IMR-90 (cell line): ENCODE data around the gene KDELR1. TPM values are rescaled to one million over a fixed set of nuclear protein-coding genes. Genes with fewer than 3 reads are reported as not detected.

Source experiments
- ATAC-seq: fragments of 200-7000 bp; cut with Tn5 transposase; 2 replicates; pipeline ENCODE4 v1.9.1; 2020; ENCODE audit warnings: low read depth, mild to moderate bottlenecking, moderate library complexity
- BruUV-seq: library from RNA; stranded (reverse); fragments of 400-500 nt; replicated peaks from 2 replicates; lab custom pipeline; 2021; lab: Mats Ljungman, UMichigan
- CTCF ChIA-PET: fragments of 300-600 bp; formaldehyde crosslinking; extraction: SDS; loops from one replicate; lab custom pipeline; 2021; ENCODE audit warnings: antibody characterized with exemption; lab: Yijun Ruan, JAX
- POLR2A ChIA-PET: fragments of 300-600 bp; sonication (Branson Sonifier 250); formaldehyde crosslinking; loops from one replicate; lab custom pipeline; 2022; ENCODE audit warnings: antibody characterized with exemption; ENCODE audit not compliant: unreplicated experiment; lab: Charles Lee
- DNase-seq: peaks from one replicate; pipeline ENCODE4 v3.0.0; 2013
- H2AFZ ChIP-seq: replicated peaks from 2 replicates; pipeline ENCODE3; 2013; ENCODE audit warnings: low read length, mild to moderate bottlenecking; ENCODE audit not compliant: poor library complexity
- H2AK5ac ChIP-seq: 2 replicates; pipeline ENCODE4 v1.6.1; 2013; ENCODE audit warnings: low read depth, low read length, inconsistent platforms
- H2AK9ac ChIP-seq: replicated peaks from 2 replicates; pipeline ENCODE3; 2013; ENCODE audit warnings: mild to moderate bottlenecking, low read depth, low read length, moderate library complexity; ENCODE audit not compliant: poor library complexity
- H2BK120ac ChIP-seq: 2 replicates; pipeline ENCODE4 v1.6.1; 2013; ENCODE audit warnings: low read depth, low read length, inconsistent platforms
- H2BK15ac ChIP-seq: 3 replicates; pipeline ENCODE4 v1.6.1; 2013; ENCODE audit warnings: low read depth, low read length, inconsistent platforms
- H2BK20ac ChIP-seq: 2 replicates; pipeline ENCODE4 v1.6.1; 2013; ENCODE audit warnings: low read depth, mild to moderate bottlenecking, inconsistent platforms, low read length, moderate library complexity
- H2BK5ac ChIP-seq: 2 replicates; pipeline ENCODE4 v1.6.1; 2013; ENCODE audit warnings: mild to moderate bottlenecking, low read depth, low read length, inconsistent platforms; ENCODE audit not compliant: poor library complexity, severe bottlenecking
- H3K14ac ChIP-seq: replicated peaks from 2 replicates; pipeline ENCODE4 v1.6.1; 2013; ENCODE audit warnings: low read depth, low read length, inconsistent platforms
- H3K18ac ChIP-seq: 2 replicates; pipeline ENCODE4 v1.6.1; 2013; ENCODE audit warnings: low read depth, low read length, control low read depth
- H3K23ac ChIP-seq: 2 replicates; pipeline ENCODE4 v1.6.1; 2013; ENCODE audit warnings: low read depth, low read length, inconsistent platforms
- H3K27ac ChIP-seq: 2 replicates; pipeline ENCODE4 v1.5.1; 2013; ENCODE audit warnings: mild to moderate bottlenecking, control low read depth, low read length; ENCODE audit not compliant: insufficient read depth
- H3K27me3 ChIP-seq: 2 replicates; pipeline ENCODE4 v1.6.1; 2013; ENCODE audit warnings: low read length; ENCODE audit not compliant: control insufficient read depth, insufficient read depth
- H3K36me3 ChIP-seq: 2 replicates; pipeline ENCODE4 v1.6.1; 2013; ENCODE audit warnings: low read length, mixed read lengths; ENCODE audit not compliant: control insufficient read depth, insufficient read depth
- H3K4ac ChIP-seq: 2 replicates; pipeline ENCODE4 v1.6.1; 2013; ENCODE audit warnings: low read depth, low read length, inconsistent platforms
- H3K4me1 ChIP-seq: 2 replicates; pipeline ENCODE4 v1.6.1; 2013; ENCODE audit warnings: low read length, mixed read lengths; ENCODE audit not compliant: control insufficient read depth, insufficient read depth
- H3K4me2 ChIP-seq: 2 replicates; pipeline ENCODE4 v1.6.1; 2013; ENCODE audit warnings: low read depth, mild to moderate bottlenecking, control low read depth, low read length, moderate library complexity
- H3K4me3 ChIP-seq: 2 replicates; pipeline ENCODE4 v1.5.1; 2013; ENCODE audit warnings: low read depth, mild to moderate bottlenecking, control low read depth, low read length, moderate library complexity; ENCODE audit not compliant: insufficient read depth
- H3K56ac ChIP-seq: 2 replicates; pipeline ENCODE4 v1.6.1; 2013; ENCODE audit warnings: low read length, inconsistent platforms; ENCODE audit not compliant: insufficient read depth; ENCODE audit errors: extremely low read depth
- H3K79me1 ChIP-seq, 2 experiments: 2 replicates each; pipeline ENCODE4 v1.6.1; 2013; ENCODE audit warnings: low read length in 2 of 2, inconsistent platforms in 1 of 2, low read depth in 1 of 2
- H3K9ac ChIP-seq: 2 replicates; pipeline ENCODE4 v1.6.1; 2013; ENCODE audit warnings: low read depth, low read length, control low read depth
- H3K9me1 ChIP-seq: 2 replicates; pipeline ENCODE4 v1.6.1; 2013; ENCODE audit warnings: low read length, inconsistent platforms; ENCODE audit not compliant: insufficient read depth
- H3K9me3 ChIP-seq: 2 replicates; pipeline ENCODE4 v1.6.1; 2013; ENCODE audit warnings: low read length; ENCODE audit not compliant: control insufficient read depth, insufficient read depth
- H4K20me1 ChIP-seq: 2 replicates; pipeline ENCODE4 v1.6.1; 2013; ENCODE audit warnings: low read length, inconsistent platforms; ENCODE audit not compliant: insufficient read depth
- H4K5ac ChIP-seq: 2 replicates; pipeline ENCODE4 v1.6.1; 2013; ENCODE audit warnings: mild to moderate bottlenecking, low read depth, low read length, control low read depth
- H4K8ac ChIP-seq, 2 experiments: 2 replicates each; pipeline ENCODE4 v1.6.1; 2013; ENCODE audit warnings: low read depth in 2 of 2, low read length in 2 of 2, control low read depth in 1 of 2, inconsistent platforms in 1 of 2
- H4K91ac ChIP-seq: 2 replicates; pipeline ENCODE4 v1.6.1; 2013; ENCODE audit warnings: low read depth, low read length, inconsistent platforms; ENCODE audit not compliant: insufficient read depth
- BHLHE40 ChIP-seq: fragments of 150-350 bp; IDR thresholded peaks from 2 replicates; pipeline ENCODE4 v1.6.1; 2016; ENCODE audit warnings: mild to moderate bottlenecking, low read depth, low read length
- CEBPB ChIP-seq: IDR thresholded peaks from 2 replicates; pipeline ENCODE4 v1.6.1; 2012; ENCODE audit warnings: low read depth, low read length, improper control_type of control experiment
- CHD1 ChIP-seq: IDR thresholded peaks from 2 replicates; pipeline ENCODE4 v1.6.1; 2012; ENCODE audit warnings: low read depth, low read length, improper control_type of control experiment
- CTCF ChIP-seq: conservative IDR thresholded peaks from 2 replicates; pipeline ENCODE4 v1.5.1; 2012; ENCODE audit warnings: mild to moderate bottlenecking, low read depth, low read length, improper control_type of control experiment
- FOS ChIP-seq: fragments of 150-350 bp; IDR thresholded peaks from 2 replicates; pipeline ENCODE4 v1.6.1; 2016; ENCODE audit warnings: low read depth, low read length
- MAFK ChIP-seq: IDR thresholded peaks from 2 replicates; pipeline ENCODE4 v1.6.1; 2012; ENCODE audit warnings: low read depth, low read length, improper control_type of control experiment
- MAZ ChIP-seq: IDR thresholded peaks from 2 replicates; pipeline ENCODE4 v1.6.1; 2012; ENCODE audit warnings: low read depth, mild to moderate bottlenecking, low read length, improper control_type of control experiment, moderate library complexity, borderline replicate concordance
- MXI1 ChIP-seq: IDR thresholded peaks from 2 replicates; pipeline ENCODE4 v1.6.1; 2012; ENCODE audit warnings: low read depth, mild to moderate bottlenecking, low read length, moderate library complexity, borderline replicate concordance
- NFE2L2 ChIP-seq: fragments of 150-350 bp; IDR thresholded peaks from 2 replicates; pipeline ENCODE4 v1.6.1; 2016; ENCODE audit warnings: low read depth, mild to moderate bottlenecking, low read length
- POLR2A ChIP-seq: IDR thresholded peaks from 2 replicates; pipeline ENCODE4 v1.6.1; 2012; ENCODE audit warnings: mild to moderate bottlenecking, low read depth, low read length
- RAD21 ChIP-seq: IDR thresholded peaks from 2 replicates; pipeline ENCODE4 v1.6.1; 2012; ENCODE audit warnings: low read length, improper control_type of control experiment
- RCOR1 ChIP-seq: IDR thresholded peaks from 2 replicates; pipeline ENCODE4 v1.6.1; 2012; ENCODE audit warnings: mild to moderate bottlenecking, low read length, improper control_type of control experiment; ENCODE audit not compliant: insufficient replicate concordance
- RFX5 ChIP-seq: IDR thresholded peaks from 2 replicates; pipeline ENCODE4 v1.8.0; 2012; ENCODE audit warnings: low read depth, mild to moderate bottlenecking, low read length, moderate library complexity
- SMC3 ChIP-seq: fragments of 150-350 bp; IDR thresholded peaks from 2 replicates; pipeline ENCODE4 v1.6.1; 2016; ENCODE audit warnings: low read depth, mild to moderate bottlenecking, antibody characterized with exemption, low read length, moderate library complexity
- WGBS, 2 experiments: methylation state at CpG; one replicate each; pipeline versions ENCODE4 v1.1.5 to v1.1.7; 2013; ENCODE audit warnings: missing lambda C conversion rate in 2 of 2; ENCODE audit not compliant: insufficient read length in 1 of 2; ENCODE audit errors: extremely low coverage in 2 of 2; 5-methylcytosine and 5-hydroxymethylcytosine counted together
- dilution Hi-C: fragments of 300-500 bp; cut with HindIII; formaldehyde crosslinking; loops from one replicate; pipeline ENCODE4 v1.14.3; 2018; ENCODE audit warnings: low sequenced_read_pairs; ENCODE audit not compliant: unreplicated experiment
- in situ Hi-C: fragments of 300-500 bp; cut with MboI; formaldehyde crosslinking; loops from 3 replicates; pipeline ENCODE4 v1.14.3; 2019; ENCODE audit warnings: low sequenced_read_pairs, inconsistent platforms, mixed read lengths
- intact Hi-C: fragments of 100-400 bp; cut with micrococcal nuclease; formaldehyde crosslinking; loops from 2 replicates; pipeline ENCODE4 v1.10.0; 2022
- polyA plus RNA-seq, 3 experiments: library from polyadenylated mRNA; depleted of rRNA; stranded (reverse); fragments of >200 nt; gene quantifications; 2 replicates each; pipeline ENCODE4 v1.2.3, GENCODE V29; 2012; ENCODE audit warnings: low replicate concordance in 1 of 3
- total RNA-seq: library from RNA; depleted of rRNA; stranded (reverse); fragments of >200 nt; gene quantifications from 2 replicates; pipeline ENCODE4 v1.2.3, GENCODE V29; 2012
- TF ChIP-seq, protein P1 (sequence below): fragments of 150-350 bp; IDR thresholded peaks from 2 replicates; pipeline ENCODE4 v1.6.1; 2016; ENCODE audit warnings: low read depth, mild to moderate bottlenecking, low read length, moderate library complexity, borderline replicate concordance
- TF ChIP-seq, protein P2 (sequence below): fragments of 150-350 bp; IDR thresholded peaks from 2 replicates; pipeline ENCODE4 v1.6.1; 2017; ENCODE audit warnings: mild to moderate bottlenecking, antibody characterized with exemption, low read length, low read depth

Gene KDELR1
- total and polyA plus RNA-seq, 2 of the 4 experiments (the other 2 are of a cell fraction), result 58.8 to 180 TPM

- Histone ChIP-seq H2AFZ (no peak overlapping the region), H4K20me1 (no peaks in the 10 kb centered on the region), H3K14ac (no peak overlapping the region), H3K79me1 (no peaks in the 10 kb centered on the region), H3K4me1 (no peaks in the 10 kb centered on the region), H2BK15ac (no peak overlapping the region), H3K23ac (no peak overlapping the region), H3K27ac (no peak overlapping the region), H4K91ac (no peak overlapping the region), H4K5ac (no peak overlapping the region), H2BK20ac (no peak overlapping the region), H3K9me3 (peaks cover 2% of the 10 kb centered on the region; the same call in 1 of the 2 replicates), H3K56ac (no peak overlapping the region), H4K8ac (no peak overlapping the region), H2BK120ac (no peak overlapping the region), H2AK5ac (no peak overlapping the region), H3K9ac (no peak overlapping the region), H3K18ac (no peak overlapping the region), H3K4ac (no peak overlapping the region), H3K9me1 (no peaks in the 10 kb centered on the region), H3K4me3 (no peak overlapping the region), H2BK5ac (no peak overlapping the region), H2AK9ac (no peak overlapping the region), H3K27me3 (no peaks in the 10 kb centered on the region), H3K36me3 (no peaks in the 10 kb centered on the region), H3K4me2 (no peak overlapping the region)
- DNase-seq, result no peak
- intact Hi-C loops, result no loop called here
- no peak for TF ChIP-seq CHD1
- no peak for TF ChIP-seq MAZ
- TF ChIP-seq SMC3, result no peak
- TF ChIP-seq BHLHE40, result no peak
- no peak for TF ChIP-seq NFE2L2
- no peak for TF ChIP-seq FOS
- TF ChIP-seq CTCF, result no peak
- TF ChIP-seq, protein P1, sequence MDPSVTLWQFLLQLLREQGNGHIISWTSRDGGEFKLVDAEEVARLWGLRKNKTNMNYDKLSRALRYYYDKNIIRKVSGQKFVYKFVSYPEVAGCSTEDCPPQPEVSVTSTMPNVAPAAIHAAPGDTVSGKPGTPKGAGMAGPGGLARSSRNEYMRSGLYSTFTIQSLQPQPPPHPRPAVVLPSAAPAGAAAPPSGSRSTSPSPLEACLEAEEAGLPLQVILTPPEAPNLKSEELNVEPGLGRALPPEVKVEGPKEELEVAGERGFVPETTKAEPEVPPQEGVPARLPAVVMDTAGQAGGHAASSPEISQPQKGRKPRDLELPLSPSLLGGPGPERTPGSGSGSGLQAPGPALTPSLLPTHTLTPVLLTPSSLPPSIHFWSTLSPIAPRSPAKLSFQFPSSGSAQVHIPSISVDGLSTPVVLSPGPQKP, result no peak
- no peak for TF ChIP-seq MXI1
- no peak for TF ChIP-seq POLR2A
- no peak for TF ChIP-seq RFX5
- TF ChIP-seq, protein P2, sequence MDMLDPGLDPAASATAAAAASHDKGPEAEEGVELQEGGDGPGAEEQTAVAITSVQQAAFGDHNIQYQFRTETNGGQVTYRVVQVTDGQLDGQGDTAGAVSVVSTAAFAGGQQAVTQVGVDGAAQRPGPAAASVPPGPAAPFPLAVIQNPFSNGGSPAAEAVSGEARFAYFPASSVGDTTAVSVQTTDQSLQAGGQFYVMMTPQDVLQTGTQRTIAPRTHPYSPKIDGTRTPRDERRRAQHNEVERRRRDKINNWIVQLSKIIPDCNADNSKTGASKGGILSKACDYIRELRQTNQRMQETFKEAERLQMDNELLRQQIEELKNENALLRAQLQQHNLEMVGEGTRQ, result no peak
- no peak for TF ChIP-seq RAD21
- TF ChIP-seq RCOR1, result no peak
- TF ChIP-seq MAFK, result no peak
- TF ChIP-seq CEBPB, result no peak
- dilution Hi-C loops, result no loop called here
- in situ Hi-C loops, result no loop called here
- ATAC-seq, result no peak
- CTCF ChIA-PET, result interaction anchor here (0.7 kb wide), 1 partner anchor 1165 kb away, joined by 4 read pairs; no protein-coding TSS in a partner anchor
- BruUV-seq, result no TSS peak
- no CpG with 5 or more reads among the region's 8 CpGs for WGBS, 2 experiments
- POLR2A ChIA-PET, result interaction anchor here (0.5 kb wide), 1 partner anchor 53 kb away, joined by 19 read pairs; no protein-coding TSS in a partner anchor
Measured at GRCh38 chr19:48433337-48433736, 42.0 kb upstream of the KDELR1 start.
